ENCODE measurements around the gene MRPS18A.
"Not testable (repeated sequence)": the region's sequence is repeated elsewhere in the genome, so short reads cannot be mapped to it uniquely, and the experiment has no call there.

The MRPS18A gene

GRCh38 chr6:43669050-43669921, 18.3 kb downstream of the MRPS18A start:
- no peak for FAIRE-seq

- FAIRE-seq = no peak
Measured at GRCh38 chr6:43668151-43669028, 19.2 kb downstream of the MRPS18A start.

- FAIRE-seq = no peak
Measured at GRCh38 chr6:43667245-43668150, 20.1 kb downstream of the MRPS18A start.

- FAIRE-seq = no peak
Measured at GRCh38 chr6:43666196-43666920, 21.2 kb downstream of the MRPS18A start.

GRCh38 chr6:43665376-43665775, 22.2 kb downstream of the MRPS18A start:
- no peak for FAIRE-seq

GRCh38 chr6:43662948-43663347, 24.6 kb downstream of the MRPS18A start:
- FAIRE-seq = not testable (repeated sequence)

- no peak for FAIRE-seq
Measured at GRCh38 chr6:43658161-43658560, 29.4 kb downstream of the MRPS18A start.

GRCh38 chr6:43657221-43657802, 30.3 kb downstream of the MRPS18A start:
- FAIRE-seq = no peak

GRCh38 chr6:43652822-43653221, 34.8 kb downstream of the MRPS18A start:
- FAIRE-seq = not testable (repeated sequence)

GRCh38 chr6:43648248-43648647, 39.3 kb downstream of the MRPS18A start:
- FAIRE-seq = no peak

GRCh38 chr6:43647613-43648012, 40.0 kb downstream of the MRPS18A start:
- FAIRE-seq = no peak

- no peak for FAIRE-seq
Measured at GRCh38 chr6:43645613-43645964, 42.0 kb downstream of the MRPS18A start.

GRCh38 chr6:43644940-43645612, 42.5 kb downstream of the MRPS18A start, which contains the start of gene RSPH9:
TSS of gene RSPH9 (plus strand) at chr6:43645036. CDS start at chr6:43645099, 63 bp downstream.
- FAIRE-seq = no peak

GRCh38 chr6:43639984-43640800, 47.4 kb downstream of the MRPS18A start:
- no peak for FAIRE-seq

GRCh38 chr6:43636308-43636659, 51.3 kb downstream of the MRPS18A start:
- FAIRE-seq = no peak

GRCh38 chr6:43635387-43636307, 51.9 kb downstream of the MRPS18A start, which contains the start of gene MAD2L1BP:
TSS of gene MAD2L1BP (plus strand) at chr6:43635840. CDS start at chr6:43635876, 36 bp downstream.
- no peak for FAIRE-seq

- FAIRE-seq = no peak
Measured at GRCh38 chr6:43634702-43635303, 52.8 kb downstream of the MRPS18A start.

- not testable (repeated sequence) for FAIRE-seq
Measured at GRCh38 chr6:43633002-43633401, 54.6 kb downstream of the MRPS18A start.
